ENCODE data around the gene PHC2.
"Not testable (repeated sequence)": the region's sequence is repeated elsewhere in the genome, so short reads cannot be mapped to it uniquely, and the experiment has no call there.

The PHC2 gene

DNA sequence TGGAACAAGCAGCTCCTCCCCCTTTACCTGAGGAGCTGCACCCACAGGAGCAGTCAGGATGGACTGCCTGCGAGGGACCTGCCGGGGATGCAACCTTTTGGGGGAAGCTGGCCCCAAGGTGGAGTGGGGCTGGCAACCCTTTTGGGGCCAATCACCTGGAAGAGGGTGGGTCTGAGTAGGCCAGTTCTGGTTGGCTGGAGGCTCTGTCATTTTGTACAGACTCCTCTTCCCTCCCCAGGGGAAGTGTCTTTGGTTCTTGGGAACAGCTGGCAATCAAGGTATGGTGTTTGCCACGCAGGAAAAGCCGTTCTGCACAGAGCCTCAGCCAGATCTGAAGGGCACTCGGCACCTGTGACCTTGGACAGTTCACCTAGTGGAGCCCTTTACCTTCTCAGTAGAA is 109.7 kb downstream of the PHC2 start:
- Mint-ChIP-seq H3K36me3 (peaks cover 22% of the 10 kb centered on the region), H3K4me3 (no peak overlapping the region), H3K27ac (no peak overlapping the region), H3K27me3 (peaks cover 22% of the 10 kb centered on the region), H3K9me3 (no peaks in the 10 kb centered on the region), H3K4me1 (no peaks in the 10 kb centered on the region)
- no peak for DNase-seq
- CTCF ChIA-PET, result interaction anchor here (1.4 kb wide), 1 partner anchor 26 kb away, joined by 3 read pairs; no protein-coding TSS in a partner anchor

DNA sequence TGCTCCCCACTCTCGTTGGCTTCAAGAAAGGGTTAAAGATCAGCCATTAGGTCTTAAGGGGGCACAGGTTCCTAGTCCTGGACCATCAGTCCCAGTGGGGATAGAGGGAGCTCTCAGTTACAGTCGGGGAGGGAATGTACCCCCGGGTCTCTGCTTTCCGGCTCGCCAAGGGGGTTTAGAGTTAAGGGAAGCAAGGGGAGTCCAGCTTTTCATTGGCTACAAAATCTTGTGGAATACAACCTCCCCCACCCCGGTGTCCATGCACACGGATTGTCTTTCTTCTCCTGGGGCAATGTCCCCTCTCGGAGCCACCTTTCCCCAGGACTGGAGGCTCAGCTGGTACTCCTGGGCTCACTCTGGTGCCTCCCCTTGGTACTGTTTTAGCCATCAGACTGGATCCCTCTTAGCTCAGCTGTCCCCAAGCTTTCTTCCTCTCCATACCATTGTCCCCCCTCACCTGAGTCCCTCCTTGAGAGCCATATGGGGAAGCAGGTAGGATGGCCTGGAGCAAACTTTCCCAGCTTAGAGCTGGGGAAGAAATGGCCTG is 110.2 kb downstream of the PHC2 start, which contains the start of gene A3GALT2:
Gene A3GALT2, minus strand, starts transcription at position 480 of the 547 bp plus-strand sequence. Its CDS starts 0 bp downstream, at position 480.
- no peaks in the 10 kb centered on the region for H3K9me3 Mint-ChIP-seq
- DNase-seq, result no peak
- H3K4me1 Mint-ChIP-seq, result no peaks in the 10 kb centered on the region
- CTCF ChIA-PET, result interaction anchor here (1.4 kb wide), 1 partner anchor 25 kb away, joined by 3 read pairs; no protein-coding TSS in a partner anchor
- H3K4me3 Mint-ChIP-seq, result no peak within 1 kb of the TSS
- peaks cover 27% of the 10 kb centered on the region for H3K27me3 Mint-ChIP-seq
- H3K27ac Mint-ChIP-seq, result no peak within 1 kb of the TSS
- H3K36me3 Mint-ChIP-seq, result peaks cover 17% of the 10 kb centered on the region

DNA sequence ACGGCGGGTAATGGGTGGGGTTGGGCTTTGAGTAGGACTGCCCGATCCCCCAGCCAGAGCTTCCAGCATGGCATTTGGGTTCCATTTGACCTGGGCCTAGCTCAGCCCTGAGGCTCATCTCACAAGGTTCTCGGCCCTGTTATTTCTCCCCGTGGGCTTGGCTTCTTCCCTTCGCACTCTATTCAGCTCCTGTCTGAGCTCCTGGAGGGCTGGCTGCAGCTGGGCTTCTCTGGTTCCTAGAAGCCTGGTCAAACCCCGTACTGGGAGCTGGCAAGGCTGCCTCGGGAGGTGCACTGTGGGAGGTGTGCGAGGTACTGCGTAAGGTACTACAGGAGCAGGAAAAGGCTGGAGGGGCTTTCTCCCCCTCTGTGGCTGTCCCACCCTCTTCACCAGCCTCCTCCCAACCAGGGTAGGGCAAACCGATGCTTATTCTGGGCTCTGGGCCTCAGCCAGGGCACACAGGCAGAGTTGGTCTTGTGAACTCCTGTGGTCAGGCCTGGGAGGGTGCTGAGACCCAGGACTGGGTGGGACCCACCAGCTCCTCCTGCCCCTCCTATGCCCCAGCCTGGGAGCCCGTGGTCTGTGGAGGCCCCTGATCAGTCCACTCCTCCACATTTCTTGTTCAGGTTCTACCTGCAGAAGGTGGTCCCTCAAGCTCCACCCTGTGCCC is 110.8 kb downstream of the PHC2 start:
- Mint-ChIP-seq H3K4me1 (no peaks in the 10 kb centered on the region), H3K4me3 (no peak overlapping the region), H3K36me3 (peaks cover 14% of the 10 kb centered on the region), H3K27ac (no peak overlapping the region), H3K9me3 (no peaks in the 10 kb centered on the region), H3K27me3 (peaks cover 27% of the 10 kb centered on the region)
- CTCF ChIA-PET, result no interaction called here
- DNase-seq, result no peak

DNA sequence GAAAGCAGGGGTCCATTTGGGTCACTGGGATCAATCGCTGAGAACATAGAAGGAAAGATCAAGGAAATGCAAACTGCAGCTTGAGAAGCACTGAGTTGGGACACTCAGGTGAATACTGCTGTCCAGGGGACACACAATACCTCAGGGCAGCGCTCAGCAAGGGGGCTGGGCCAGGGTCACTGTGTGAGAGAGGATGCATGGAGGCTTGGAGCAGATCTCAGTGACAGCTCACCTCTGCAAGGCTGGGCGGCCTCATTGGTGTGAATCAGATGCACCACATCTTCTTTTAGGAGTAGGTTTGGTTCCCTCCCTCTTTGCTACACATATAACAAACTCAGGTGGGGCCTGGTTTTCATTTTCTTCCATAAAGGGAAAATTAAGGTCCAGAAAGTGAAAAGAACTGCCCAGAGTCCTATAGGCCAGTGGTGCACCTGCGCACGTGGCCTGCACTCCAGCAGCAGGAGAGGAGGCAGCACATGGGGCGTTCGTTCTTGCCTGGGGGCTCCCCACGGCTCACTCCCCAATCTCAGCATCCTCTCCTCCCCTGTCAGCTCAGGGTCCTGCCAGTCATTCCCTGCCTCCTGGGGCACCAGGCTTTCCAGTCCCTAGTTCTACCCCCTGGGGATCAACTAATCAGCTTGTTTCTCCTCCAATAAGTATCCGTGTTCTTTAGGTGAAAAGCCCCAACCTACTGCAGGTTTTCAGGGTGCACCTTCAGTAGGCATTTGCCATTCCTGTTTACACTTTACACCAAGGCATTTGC is 111.5 kb downstream of the PHC2 start:
- Mint-ChIP-seq H3K27ac (no peak overlapping the region), H3K4me3 (no peak overlapping the region), H3K9me3 (no peaks in the 10 kb centered on the region), H3K4me1 (no peaks in the 10 kb centered on the region), H3K27me3 (peaks cover 27% of the 10 kb centered on the region), H3K36me3 (peaks cover 10% of the 10 kb centered on the region)
- CTCF ChIA-PET, result no interaction called here
- DNase-seq, result no peak

DNA sequence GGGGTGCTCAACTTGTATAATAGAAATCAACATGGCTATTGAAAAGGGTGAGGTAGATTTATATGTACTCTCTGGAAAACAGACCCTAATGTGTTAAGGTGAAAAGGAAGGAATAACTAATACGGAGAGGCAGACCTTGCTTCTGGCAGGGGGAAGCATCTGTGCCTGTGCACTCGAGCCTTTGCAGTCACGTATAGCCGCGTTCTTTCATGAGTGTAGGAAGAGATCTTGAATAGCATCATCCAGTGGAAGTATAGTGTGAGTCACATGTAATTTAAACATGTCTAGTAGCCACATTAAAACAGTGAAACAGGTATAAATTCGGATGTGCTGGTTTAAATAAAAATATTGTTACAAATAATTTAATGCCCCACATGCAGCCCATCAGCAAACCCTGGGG is 112.9 kb downstream of the PHC2 start:
- Mint-ChIP-seq H3K9me3 (no peaks in the 10 kb centered on the region), H3K27ac (no peak overlapping the region), H3K36me3 (peaks cover 2% of the 10 kb centered on the region), H3K27me3 (peaks cover 28% of the 10 kb centered on the region), H3K4me3 (no peak overlapping the region), H3K4me1 (no peaks in the 10 kb centered on the region)
- CTCF ChIA-PET, result no interaction called here
- no peak for DNase-seq

DNA sequence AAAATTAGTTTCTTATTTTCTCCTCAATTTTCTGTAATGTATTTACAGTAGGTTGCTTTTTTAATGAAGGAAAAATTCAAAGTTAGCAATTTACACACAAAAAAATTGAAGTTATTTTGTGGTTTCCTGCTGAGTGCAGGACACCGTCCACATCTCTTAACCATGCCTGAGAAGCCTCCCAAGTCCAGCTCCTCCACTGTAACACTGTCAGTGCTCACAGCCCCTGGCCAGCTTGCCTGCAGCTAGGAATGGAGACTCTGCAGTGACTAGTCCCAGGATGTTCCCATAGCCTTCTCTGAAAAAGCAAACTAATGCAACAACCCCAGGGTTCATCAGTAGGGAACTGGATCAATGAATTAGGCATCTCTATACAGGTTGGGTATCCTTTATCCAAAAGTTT is 113.5 kb downstream of the PHC2 start:
- H3K27ac Mint-ChIP-seq, result no peak overlapping the region
- peaks cover 34% of the 10 kb centered on the region for H3K27me3 Mint-ChIP-seq
- no peaks in the 10 kb centered on the region for H3K4me1 Mint-ChIP-seq
- H3K36me3 Mint-ChIP-seq, result no peaks in the 10 kb centered on the region
- CTCF ChIA-PET, result interaction anchor here (1.0 kb wide), 1 partner anchor 19 kb away, joined by 4 read pairs; no protein-coding TSS in a partner anchor
- H3K9me3 Mint-ChIP-seq, result no peaks in the 10 kb centered on the region
- H3K4me3 Mint-ChIP-seq, result no peak overlapping the region
- no peak for DNase-seq

DNA sequence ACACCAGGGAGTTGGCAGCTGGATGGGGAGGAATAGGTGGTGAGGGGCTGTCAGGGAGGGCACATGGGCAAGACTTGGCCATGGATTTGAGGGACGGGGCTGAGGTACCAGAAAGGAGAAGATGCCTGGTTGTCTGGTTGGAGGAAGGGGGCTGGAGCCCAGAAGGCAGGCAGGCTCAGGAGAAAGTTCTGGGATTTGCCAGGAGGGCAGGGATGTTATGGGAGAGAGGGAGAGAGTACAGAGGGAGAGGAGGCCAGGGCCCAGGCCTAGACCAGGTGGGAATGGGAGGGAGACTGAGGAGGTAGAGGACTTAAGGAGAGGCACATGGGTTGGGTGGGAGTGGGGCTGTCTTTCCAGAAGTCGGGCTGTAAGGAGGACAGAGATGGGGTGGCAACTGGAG is 114.3 kb downstream of the PHC2 start:
- CTCF ChIA-PET, result interaction anchor here (1.0 kb wide), 1 partner anchor 18 kb away, joined by 4 read pairs; no protein-coding TSS in a partner anchor
- Mint-ChIP-seq H3K27me3 (peaks cover 38% of the 10 kb centered on the region), H3K9me3 (no peaks in the 10 kb centered on the region), H3K4me3 (no peak overlapping the region), H3K4me1 (no peaks in the 10 kb centered on the region), H3K36me3 (no peaks in the 10 kb centered on the region), H3K27ac (no peak overlapping the region)
- DNase-seq, result no peak

DNA sequence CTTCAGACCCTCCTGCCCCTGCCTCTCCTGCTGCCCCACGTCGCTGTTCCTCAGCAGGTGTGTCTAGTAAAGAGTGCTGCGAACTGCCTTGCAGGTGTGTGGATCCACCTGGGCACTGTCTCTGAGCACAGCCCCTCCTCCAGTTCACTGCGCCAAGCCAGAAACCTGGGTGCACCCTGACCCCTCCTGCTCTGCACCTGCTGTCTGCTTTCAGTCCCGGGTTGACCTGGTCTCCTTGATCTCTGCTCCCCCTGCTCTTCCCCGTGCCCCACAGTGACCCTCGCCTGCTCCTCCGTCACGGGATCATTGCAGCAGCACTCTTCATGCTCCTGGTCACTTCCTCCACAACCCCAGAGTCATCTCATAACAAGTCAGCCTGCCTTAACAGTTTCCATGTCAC is 116.5 kb downstream of the PHC2 start:
- no peak overlapping the region for H3K4me3 Mint-ChIP-seq
- H3K27me3 Mint-ChIP-seq, result peaks cover 38% of the 10 kb centered on the region
- H3K9me3 Mint-ChIP-seq, result no peaks in the 10 kb centered on the region
- no peaks in the 10 kb centered on the region for H3K4me1 Mint-ChIP-seq
- no peak for DNase-seq
- H3K36me3 Mint-ChIP-seq, result no peaks in the 10 kb centered on the region
- CTCF ChIA-PET, result no interaction called here
- no peak overlapping the region for H3K27ac Mint-ChIP-seq

DNA sequence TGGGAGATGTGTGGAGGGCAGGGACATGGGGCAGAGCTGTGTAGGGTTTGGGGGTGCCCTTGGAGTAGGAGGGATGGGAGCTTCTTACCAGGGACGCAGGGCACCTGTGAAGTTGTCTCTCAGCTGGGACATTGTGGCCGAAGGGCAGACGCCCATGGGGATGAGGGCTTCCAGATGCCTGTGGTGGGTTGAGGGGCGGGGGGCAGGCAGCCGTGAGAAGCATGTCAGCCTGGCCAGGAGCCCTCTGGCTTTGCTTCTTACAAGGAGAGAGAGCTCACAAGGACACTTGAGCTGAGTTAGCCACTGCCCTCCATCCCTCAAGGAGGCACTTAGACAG is 118.5 kb downstream of the PHC2 start:
- H3K27ac Mint-ChIP-seq, result no peak overlapping the region
- DNase-seq, result no peak
- no peaks in the 10 kb centered on the region for H3K36me3 Mint-ChIP-seq
- peaks cover 35% of the 10 kb centered on the region for H3K27me3 Mint-ChIP-seq
- no peak overlapping the region for H3K4me3 Mint-ChIP-seq
- CTCF ChIA-PET, result interaction anchor here (0.8 kb wide), 1 partner anchor 14 kb away, joined by 3 read pairs; no protein-coding TSS in a partner anchor
- H3K9me3 Mint-ChIP-seq, result no peaks in the 10 kb centered on the region
- H3K4me1 Mint-ChIP-seq, result no peaks in the 10 kb centered on the region

DNA sequence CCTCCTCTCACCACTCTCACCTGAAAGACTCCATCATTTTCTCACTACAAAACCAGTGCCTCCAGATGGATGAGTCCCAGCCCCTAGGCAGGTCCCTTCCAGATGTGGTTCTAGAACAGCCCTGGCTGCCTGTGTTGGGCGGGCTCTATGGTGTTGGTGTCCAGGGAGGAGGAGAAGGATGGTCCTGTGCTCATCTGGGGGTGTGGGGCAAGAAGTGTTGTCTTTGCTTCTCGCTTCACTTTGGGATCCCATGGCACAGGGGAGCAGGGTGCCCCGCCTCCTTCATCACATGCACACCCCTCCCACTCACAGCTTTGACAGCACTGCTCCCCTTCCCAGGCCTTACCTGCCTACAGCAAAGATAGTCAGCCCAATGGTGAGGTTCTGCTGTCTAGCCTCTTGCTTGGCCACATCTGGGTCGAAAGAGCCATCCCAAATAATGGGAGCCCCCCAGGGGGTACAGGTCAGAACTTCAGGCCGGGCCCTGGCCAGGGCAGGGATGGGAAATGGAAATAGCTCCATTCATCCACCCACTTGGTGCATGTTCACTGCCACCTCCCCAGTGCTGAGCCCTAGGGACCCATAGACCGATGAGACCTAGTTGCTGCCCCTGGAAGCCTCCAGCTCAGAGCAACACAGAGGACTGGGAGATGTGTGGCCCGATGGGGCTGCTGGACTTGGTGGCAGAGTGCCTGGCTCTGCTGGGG is 119.0 kb downstream of the PHC2 start:
- H3K4me1 Mint-ChIP-seq, result no peaks in the 10 kb centered on the region
- CTCF ChIA-PET, result no interaction called here
- no peaks in the 10 kb centered on the region for H3K36me3 Mint-ChIP-seq
- H3K9me3 Mint-ChIP-seq, result no peaks in the 10 kb centered on the region
- no peak overlapping the region for H3K4me3 Mint-ChIP-seq
- DNase-seq, result no peak
- no peak overlapping the region for H3K27ac Mint-ChIP-seq
- H3K27me3 Mint-ChIP-seq, result peaks cover 37% of the 10 kb centered on the region

DNA sequence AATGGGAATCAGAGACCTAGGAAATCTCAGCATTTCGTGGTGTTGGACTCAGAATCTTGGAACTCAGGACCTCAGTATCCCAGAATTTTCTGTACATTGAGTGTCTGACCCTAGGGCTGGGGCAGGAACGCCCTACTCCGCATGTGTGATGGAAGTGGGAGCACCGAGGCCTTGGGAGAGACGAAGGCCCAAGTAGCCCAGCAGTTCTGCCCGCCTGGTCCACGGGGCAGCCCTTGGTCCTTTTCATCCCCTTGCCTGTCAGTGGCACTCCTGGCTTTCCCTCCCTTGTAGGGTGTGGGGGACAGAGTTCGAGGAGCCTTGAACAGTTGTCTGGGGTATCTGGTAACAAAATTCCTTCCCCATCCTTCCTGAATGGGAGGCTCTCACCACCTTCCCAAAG is 120.2 kb downstream of the PHC2 start:
- Mint-ChIP-seq H3K27me3 (peaks cover 36% of the 10 kb centered on the region), H3K9me3 (no peaks in the 10 kb centered on the region), H3K36me3 (no peaks in the 10 kb centered on the region), H3K4me1 (no peaks in the 10 kb centered on the region), H3K4me3 (no peak overlapping the region), H3K27ac (no peak overlapping the region)
- no peak for DNase-seq
- CTCF ChIA-PET, result interaction anchor here (1.2 kb wide), 1 partner anchor 15 kb away, joined by 3 read pairs; no protein-coding TSS in a partner anchor

DNA sequence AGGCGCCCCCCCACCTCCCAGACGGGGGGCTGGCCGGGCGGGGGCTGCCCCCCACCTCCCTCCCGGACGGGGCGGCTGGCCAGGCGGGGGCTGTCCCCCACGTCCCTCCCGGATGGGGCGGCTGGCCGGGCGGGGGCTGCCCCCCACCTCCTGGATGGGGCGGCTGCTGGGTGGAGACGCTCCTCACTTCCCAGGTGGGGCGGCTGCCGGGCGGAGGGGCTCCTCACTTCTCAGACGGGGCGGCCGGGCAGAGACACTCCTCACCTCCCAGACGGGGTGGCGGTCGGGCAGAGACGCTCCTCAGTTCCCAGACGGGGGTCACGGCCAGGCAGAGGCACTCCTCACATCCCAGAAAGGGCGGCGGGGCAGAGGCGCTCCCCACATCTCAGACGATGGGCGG is 121.5 kb downstream of the PHC2 start:
- not testable (repeated sequence) for H3K4me3 Mint-ChIP-seq, H3K4me1 Mint-ChIP-seq, H3K9me3 Mint-ChIP-seq, DNase-seq, H3K36me3 Mint-ChIP-seq, H3K27ac Mint-ChIP-seq
- CTCF ChIA-PET, result interaction anchor here (0.6 kb wide), 1 partner anchor 151 kb away, joined by 3 read pairs; no protein-coding TSS in a partner anchor
- peaks cover 46% of the 10 kb centered on the region for H3K27me3 Mint-ChIP-seq

DNA sequence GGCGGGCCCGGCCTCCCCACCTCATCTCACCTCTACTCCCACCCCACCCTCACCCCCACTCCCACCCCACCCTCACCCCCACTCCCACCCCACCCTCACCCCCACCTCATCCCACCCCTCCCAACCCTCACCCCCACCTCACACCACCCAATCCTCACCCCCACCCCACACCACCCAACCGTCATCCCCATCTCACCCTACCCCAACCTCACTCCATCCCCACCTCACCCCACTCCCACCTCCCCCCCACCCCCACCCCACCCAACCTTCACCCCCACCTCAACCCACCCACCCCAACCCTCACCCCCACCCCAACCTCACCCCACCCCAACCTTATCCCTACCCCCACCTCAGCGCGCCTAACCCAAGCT is 123.4 kb downstream of the PHC2 start:
- Mint-ChIP-seq H3K4me1 (peaks cover 15% of the 10 kb centered on the region), H3K9me3 (peaks cover 1% of the 10 kb centered on the region), H3K27me3 (peaks cover 45% of the 10 kb centered on the region), H3K36me3 (peaks cover 7% of the 10 kb centered on the region), H3K27ac (no peak overlapping the region), H3K4me3 (no peak overlapping the region)
- CTCF ChIA-PET, result interaction anchor here (1.5 kb wide), 1 partner anchor 12 kb away, joined by 5 read pairs; no protein-coding TSS in a partner anchor
- DNase-seq, result no peak

Data from activated naive CD4-positive, alpha-beta T cell treated with anti-CD3 and anti-CD28 coated beads, Interleukin-2, amount 10 ng/mL, durations not matched to agents 7 days and 5 days (primary cell).